HG02571 (cell line): ENCODE measurements around the gene KIR3DL2.
"Not testable (repeated sequence)": the region's sequence is repeated elsewhere in the genome, so short reads cannot be mapped to it uniquely, and the experiment has no call there.

ENCODE experiments used
- ATAC-seq: cut with Tn5 transposase; IDR thresholded peaks from one replicate; pipeline ENCODE4 v1.9.1; 2021; ENCODE audit warnings: mild to moderate bottlenecking, moderate library complexity; ENCODE audit not compliant: unreplicated experiment

The KIR3DL2 gene

GRCh38 chr19:54863459-54863858, 13.2 kb downstream of the KIR3DL2 start:
- not testable (repeated sequence) for ATAC-seq

GRCh38 chr19:54871696-54872095, 21.5 kb downstream of the KIR3DL2 start:
- no peak for ATAC-seq

GRCh38 chr19:54873990-54874389, 23.7 kb downstream of the KIR3DL2 start, which contains the start of gene FCAR:
FCAR (plus strand) TSS chr19:54874235; CDS start chr19:54874290, 55 bp downstream.
- ATAC-seq, result no peak

- ATAC-seq, result no peak
Measured at GRCh38 chr19:54875506-54875905, 25.3 kb downstream of the KIR3DL2 start.

- ATAC-seq, result no peak
Measured at GRCh38 chr19:54877471-54877870, 27.2 kb downstream of the KIR3DL2 start.

GRCh38 chr19:54881884-54882283, 31.6 kb downstream of the KIR3DL2 start:
- ATAC-seq, result no peak

- ATAC-seq, result no peak
Measured at GRCh38 chr19:54882758-54883157, 32.5 kb downstream of the KIR3DL2 start.

- ATAC-seq, result no peak
Measured at GRCh38 chr19:54883228-54883627, 33.0 kb downstream of the KIR3DL2 start.

GRCh38 chr19:54888239-54888638, 38.0 kb downstream of the KIR3DL2 start:
- no peak for ATAC-seq

- ATAC-seq, result no peak
Measured at GRCh38 chr19:54889566-54889965, 39.3 kb downstream of the KIR3DL2 start.

GRCh38 chr19:54893406-54893805, 43.2 kb downstream of the KIR3DL2 start:
- no peak for ATAC-seq

- not testable (repeated sequence) for ATAC-seq
Measured at GRCh38 chr19:54894106-54894505, 43.9 kb downstream of the KIR3DL2 start.

GRCh38 chr19:54896036-54896435, 45.8 kb downstream of the KIR3DL2 start:
- ATAC-seq, result no peak

- ATAC-seq, result not testable (repeated sequence)
Measured at GRCh38 chr19:54898685-54899084, 48.4 kb downstream of the KIR3DL2 start.

GRCh38 chr19:54899646-54900045, 49.4 kb downstream of the KIR3DL2 start:
- not testable (repeated sequence) for ATAC-seq

- not testable (repeated sequence) for ATAC-seq
Measured at GRCh38 chr19:54901153-54901552, 50.9 kb downstream of the KIR3DL2 start.

- ATAC-seq, result no peak
Measured at GRCh38 chr19:54902061-54902460, 51.8 kb downstream of the KIR3DL2 start.

GRCh38 chr19:54903303-54903702, 53.1 kb downstream of the KIR3DL2 start:
- ATAC-seq, result no peak

- ATAC-seq, result not testable (repeated sequence)
Measured at GRCh38 chr19:54904261-54904660, 54.0 kb downstream of the KIR3DL2 start.

GRCh38 chr19:54905421-54905802, 55.2 kb downstream of the KIR3DL2 start:
- ATAC-seq, result no peak

- no peak for ATAC-seq
Measured at GRCh38 chr19:54905803-54906511, 55.7 kb downstream of the KIR3DL2 start, which contains the start of gene NCR1. NCR1 (plus strand) TSS chr19:54906148; CDS start chr19:54906188, 40 bp downstream.

GRCh38 chr19:54906819-54907218, 56.6 kb downstream of the KIR3DL2 start:
- no peak for ATAC-seq

GRCh38 chr19:54907899-54908298, 57.7 kb downstream of the KIR3DL2 start:
- ATAC-seq, result not testable (repeated sequence)
